Body of pancreas (tissue), 4 donors: ENCODE results near the gene AP3D1.

Experiments
- POLR2A ChIP-seq, 3 donors: fragments of 450-650 bp; IDR thresholded peaks; one replicate each; pipeline ENCODE4 v1.6.1; 2016; ENCODE audit warnings: antibody characterized with exemption in 3 of 3, mild to moderate bottlenecking in 2 of 3
- TF ChIP-seq, protein P1 (sequence below), 7 experiments: fragments of 450-650 bp in 4 of 7; fragments of 200-600 bp in 3 of 7; sonication (generic) in 3 of 7; IDR thresholded peaks; one replicate each; pipeline ENCODE4 v1.5.1; 2016 to 2019; ENCODE audit warnings: antibody characterized with exemption in 7 of 7

DNA sequence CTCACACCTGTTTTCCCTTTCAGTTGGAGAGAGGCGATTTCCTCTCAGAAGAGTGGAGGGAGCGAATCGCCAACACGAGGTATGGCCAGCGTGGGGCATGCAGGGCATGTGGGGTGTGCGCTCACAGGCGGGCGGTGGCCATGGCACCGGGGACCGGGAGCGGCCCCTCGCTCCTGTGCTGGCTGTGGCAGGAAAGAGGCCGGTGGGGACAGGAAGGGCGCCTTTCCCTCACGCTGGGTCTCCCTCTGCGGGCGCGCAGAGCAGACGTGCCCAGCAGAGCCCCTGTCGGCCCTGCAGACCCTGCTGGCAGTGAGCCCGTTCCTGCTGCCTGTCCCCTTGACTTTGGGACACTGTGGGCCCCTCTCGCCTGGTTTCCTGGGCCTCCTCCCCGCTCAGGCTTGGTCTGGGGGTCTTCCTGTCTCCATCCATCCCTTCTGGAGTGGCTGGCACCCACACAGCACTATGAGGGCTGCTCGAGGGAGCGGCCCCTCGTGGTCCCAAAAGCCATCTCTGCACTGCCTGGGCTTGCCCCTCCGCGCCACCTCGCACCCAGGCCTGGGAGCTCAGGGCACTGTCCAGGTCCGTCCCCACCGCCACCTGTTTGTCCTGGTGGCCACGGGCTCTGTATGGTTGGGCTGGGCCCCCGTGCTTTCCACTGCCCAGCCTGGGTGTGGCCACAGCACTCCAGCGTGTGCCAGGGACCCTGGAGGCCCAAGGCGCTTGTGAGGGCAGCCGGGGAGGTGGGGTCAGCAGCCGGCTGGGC is 48.7 kb upstream of the AP3D1 start:
- TF ChIP-seq POLR2A (IDR thresholded peaks at IDR 0.05): no peak
- TF ChIP-seq, protein P1, sequence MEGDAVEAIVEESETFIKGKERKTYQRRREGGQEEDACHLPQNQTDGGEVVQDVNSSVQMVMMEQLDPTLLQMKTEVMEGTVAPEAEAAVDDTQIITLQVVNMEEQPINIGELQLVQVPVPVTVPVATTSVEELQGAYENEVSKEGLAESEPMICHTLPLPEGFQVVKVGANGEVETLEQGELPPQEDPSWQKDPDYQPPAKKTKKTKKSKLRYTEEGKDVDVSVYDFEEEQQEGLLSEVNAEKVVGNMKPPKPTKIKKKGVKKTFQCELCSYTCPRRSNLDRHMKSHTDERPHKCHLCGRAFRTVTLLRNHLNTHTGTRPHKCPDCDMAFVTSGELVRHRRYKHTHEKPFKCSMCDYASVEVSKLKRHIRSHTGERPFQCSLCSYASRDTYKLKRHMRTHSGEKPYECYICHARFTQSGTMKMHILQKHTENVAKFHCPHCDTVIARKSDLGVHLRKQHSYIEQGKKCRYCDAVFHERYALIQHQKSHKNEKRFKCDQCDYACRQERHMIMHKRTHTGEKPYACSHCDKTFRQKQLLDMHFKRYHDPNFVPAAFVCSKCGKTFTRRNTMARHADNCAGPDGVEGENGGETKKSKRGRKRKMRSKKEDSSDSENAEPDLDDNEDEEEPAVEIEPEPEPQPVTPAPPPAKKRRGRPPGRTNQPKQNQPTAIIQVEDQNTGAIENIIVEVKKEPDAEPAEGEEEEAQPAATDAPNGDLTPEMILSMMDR (IDR thresholded peaks at IDR 0.05): no peak
